D721Med (cell line): Measurements from ENCODE around the gene RAB29.
A peak's percentile ranks its signal among the peaks of the same experiment; 100 is the strongest.

Experiments
- DNase-seq: peaks from one replicate; pipeline ENCODE4 v3.0.0; 2011; ENCODE audit warnings: low spot score; ENCODE audit not compliant: insufficient read length
- FAIRE-seq: peaks from 2 replicates; lab custom pipeline; 2011; peaks lifted over from hg19 to GRCh38; lab: Jason Lieb, UNC
- TF ChIP-seq, protein P1 (sequence below): IDR thresholded peaks from 2 replicates; pipeline ENCODE4 v1.5.1; 2012; ENCODE audit warnings: mild to moderate bottlenecking, control low read depth; ENCODE audit not compliant: insufficient read depth; ENCODE audit errors: missing control alignments

RAB29 gene

DNA sequence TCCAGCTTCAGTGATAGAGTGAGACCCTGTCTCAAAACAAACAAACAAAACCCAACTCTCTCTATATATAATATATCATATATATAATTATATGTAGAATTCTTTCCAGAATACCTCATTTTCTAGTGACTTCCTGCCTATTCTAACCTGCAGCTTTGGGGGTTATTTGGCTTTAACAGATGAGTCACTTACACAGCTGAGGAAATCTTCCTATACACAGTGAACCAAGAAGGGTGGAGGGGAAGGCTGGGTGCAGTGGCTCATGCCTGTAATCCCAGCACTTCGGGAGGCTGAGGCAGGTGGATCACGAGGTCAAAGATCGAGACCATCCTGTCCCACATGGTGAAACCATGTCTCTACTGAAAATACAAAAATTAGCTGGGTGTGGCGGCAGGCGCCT, 9.2 kb downstream of the RAB29 start:
- no peak for DNase-seq
- TF ChIP-seq, protein P1, sequence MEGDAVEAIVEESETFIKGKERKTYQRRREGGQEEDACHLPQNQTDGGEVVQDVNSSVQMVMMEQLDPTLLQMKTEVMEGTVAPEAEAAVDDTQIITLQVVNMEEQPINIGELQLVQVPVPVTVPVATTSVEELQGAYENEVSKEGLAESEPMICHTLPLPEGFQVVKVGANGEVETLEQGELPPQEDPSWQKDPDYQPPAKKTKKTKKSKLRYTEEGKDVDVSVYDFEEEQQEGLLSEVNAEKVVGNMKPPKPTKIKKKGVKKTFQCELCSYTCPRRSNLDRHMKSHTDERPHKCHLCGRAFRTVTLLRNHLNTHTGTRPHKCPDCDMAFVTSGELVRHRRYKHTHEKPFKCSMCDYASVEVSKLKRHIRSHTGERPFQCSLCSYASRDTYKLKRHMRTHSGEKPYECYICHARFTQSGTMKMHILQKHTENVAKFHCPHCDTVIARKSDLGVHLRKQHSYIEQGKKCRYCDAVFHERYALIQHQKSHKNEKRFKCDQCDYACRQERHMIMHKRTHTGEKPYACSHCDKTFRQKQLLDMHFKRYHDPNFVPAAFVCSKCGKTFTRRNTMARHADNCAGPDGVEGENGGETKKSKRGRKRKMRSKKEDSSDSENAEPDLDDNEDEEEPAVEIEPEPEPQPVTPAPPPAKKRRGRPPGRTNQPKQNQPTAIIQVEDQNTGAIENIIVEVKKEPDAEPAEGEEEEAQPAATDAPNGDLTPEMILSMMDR, result no peak
- FAIRE-seq, result no peak

DNA sequence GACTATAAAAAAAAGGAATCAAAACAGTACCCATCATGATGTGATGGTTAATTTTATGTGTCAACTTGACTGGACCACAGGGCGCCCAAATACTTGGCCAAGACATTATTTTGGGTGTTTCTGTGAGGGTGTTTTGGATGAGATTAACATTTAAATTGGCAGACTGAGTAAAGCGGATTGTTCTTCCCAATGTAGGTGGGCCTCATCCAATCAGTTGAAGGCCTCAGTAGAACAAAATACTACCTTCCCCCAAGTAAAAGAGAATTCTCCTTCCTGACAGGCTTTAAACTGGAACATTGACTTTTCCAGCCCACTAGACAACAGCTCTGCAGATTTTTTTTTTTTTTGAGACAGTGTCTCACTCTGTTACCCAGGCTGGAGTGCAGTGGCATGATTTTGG, 10.7 kb downstream of the RAB29 start:
- FAIRE-seq (no peak), DNase-seq (no peak)
- TF ChIP-seq, protein P1, result no peak

DNA sequence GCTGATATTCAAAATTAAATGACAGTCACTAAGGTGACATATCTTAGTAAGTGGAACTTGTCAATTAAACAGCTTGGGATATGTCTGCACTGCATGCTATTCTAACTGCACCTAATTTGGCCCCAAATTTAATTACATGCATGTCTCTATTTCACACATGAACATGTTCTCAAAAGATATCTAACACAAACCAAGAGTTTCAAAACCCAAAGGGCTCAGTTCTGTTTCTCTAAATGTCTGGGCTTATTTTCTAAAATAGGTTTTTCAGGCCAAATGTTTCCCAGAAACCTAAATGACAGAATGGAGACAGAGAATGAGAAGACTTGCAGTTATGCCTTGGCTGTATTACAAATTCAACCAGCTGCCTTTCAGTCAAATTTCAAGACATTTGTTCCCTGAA, 11.3 kb downstream of the RAB29 start:
- DNase-seq (no peak), FAIRE-seq (no peak)
- TF ChIP-seq, protein P1, result no peak

DNA sequence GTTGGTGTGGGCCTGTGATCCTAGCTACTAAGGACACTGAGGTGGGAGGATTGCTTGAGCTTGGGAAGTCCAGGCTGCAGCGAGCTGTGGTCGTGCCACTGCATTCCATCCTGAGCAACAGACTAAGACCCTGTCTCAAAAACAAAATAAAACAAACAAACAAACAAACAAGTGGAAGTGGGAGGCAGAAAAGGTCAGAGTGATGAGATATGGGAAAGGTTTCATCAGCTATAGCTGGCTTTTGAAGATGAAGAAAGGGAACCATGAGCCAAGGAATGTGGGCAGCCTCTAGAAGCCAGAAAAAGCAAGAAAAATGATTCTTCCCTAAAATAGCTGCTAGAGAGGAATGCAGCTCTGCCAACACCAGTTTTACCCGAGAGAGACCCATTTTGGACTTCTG, 14.7 kb downstream of the RAB29 start:
- FAIRE-seq, result no peak
- DNase-seq, result no peak
- TF ChIP-seq, protein P1, result no peak

DNA sequence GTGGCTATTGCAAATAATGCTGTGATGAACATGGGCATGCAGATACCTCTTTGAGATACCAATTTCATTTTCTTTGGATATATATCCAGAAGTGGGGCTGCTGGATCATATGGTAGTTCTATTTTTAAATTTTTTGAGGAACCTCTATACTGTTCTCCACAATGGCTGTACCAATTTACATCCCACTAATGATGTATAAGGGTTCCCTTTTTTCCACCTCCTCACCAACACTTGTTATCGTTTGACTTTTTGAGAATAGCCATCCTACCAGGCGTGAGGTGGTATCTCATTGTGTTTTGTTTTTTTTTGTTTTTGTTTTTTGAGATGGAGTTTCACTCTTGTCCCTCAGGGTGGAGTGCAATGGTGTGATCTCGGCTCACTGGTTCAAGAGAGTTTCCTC, 18.7 kb downstream of the RAB29 start:
- DNase-seq, result no peak
- TF ChIP-seq, protein P1, result no peak
- no peak for FAIRE-seq

DNA sequence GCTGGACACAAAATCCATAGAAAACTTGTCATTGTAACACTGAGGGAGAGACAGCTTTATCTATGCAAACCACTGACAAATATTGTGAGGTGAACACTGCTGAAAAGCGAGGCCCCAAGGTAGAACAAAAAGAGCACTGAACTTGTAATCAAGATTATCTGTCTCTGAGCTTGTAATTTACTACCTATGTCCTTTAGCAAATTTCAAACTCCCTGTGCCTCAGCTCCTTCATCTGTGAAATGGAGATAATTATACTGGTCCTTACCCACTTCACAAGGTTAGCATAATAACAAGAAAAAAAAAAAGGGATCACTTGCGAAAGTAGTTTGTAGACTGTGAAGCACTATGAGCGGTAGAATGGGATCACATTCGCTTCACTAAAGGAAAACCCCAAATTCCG, 20.4 kb downstream of the RAB29 start:
- TF ChIP-seq, protein P1, result no peak
- no peak for FAIRE-seq

DNA sequence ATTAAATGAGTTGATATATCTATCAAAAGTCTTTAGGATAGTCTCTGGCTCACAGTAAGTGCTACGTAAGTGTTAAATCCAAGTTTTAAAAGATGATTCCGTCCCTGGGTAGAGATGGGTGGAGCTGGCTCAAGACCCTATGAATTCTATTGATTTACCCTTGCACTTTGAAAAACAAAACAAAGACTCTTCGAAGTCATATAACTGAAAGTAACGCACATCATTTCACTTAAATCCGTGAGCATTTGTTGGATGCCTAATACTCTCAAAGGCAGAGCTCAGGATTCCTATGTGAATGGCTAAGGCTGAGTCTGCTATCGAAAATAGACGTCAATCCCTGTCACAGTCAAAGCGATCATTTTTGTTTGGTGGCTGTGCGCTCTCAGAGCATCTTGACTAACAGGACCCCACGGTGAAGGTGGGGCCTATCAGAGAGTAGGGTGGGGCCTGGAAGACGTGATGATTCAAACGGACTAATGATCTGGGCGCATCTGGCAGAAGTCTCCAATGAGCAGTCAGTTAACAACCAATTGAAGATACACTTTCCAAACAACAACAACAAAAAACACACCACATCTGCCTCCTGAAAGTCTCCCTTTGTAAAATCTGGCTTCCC, 24.1 kb downstream of the RAB29 start:
- TF ChIP-seq, protein P1, result no peak
- peak; percentile 84 for FAIRE-seq
- DNase-seq, result no peak

More for the DNA sequence above, 20.4 kb downstream of the RAB29 start:
- no peak for DNase-seq
